HepG2 (cell line): ENCODE data around the gene ZDHHC24. TPM values are rescaled to one million over a fixed set of nuclear protein-coding genes. Genes with fewer than 3 reads are reported as not detected.

ENCODE experiments used
- BCL3 ChIP-seq: sonication (generic); formaldehyde crosslinking; IDR thresholded peaks from 2 replicates; pipeline ENCODE4 v1.5.1; 2020; ENCODE audit warnings: mild to moderate bottlenecking, missing genetic modification reagents, moderate library complexity
- EP300 ChIP-seq, 3 experiments: sonication (generic) in 1 of 3; formaldehyde crosslinking in 1 of 3; IDR thresholded peaks; 2 replicates each; pipeline versions ENCODE4 v1.5.1 to v1.6.1; 2011 to 2020; ENCODE audit warnings: low read depth in 2 of 3, low read length in 2 of 3, borderline replicate concordance in 1 of 3, improper control_type of control experiment in 1 of 3, mild to moderate bottlenecking in 1 of 3, missing genetic modification reagents in 1 of 3, moderate library complexity in 1 of 3
- FOSL2 ChIP-seq: sonication (generic); formaldehyde crosslinking; IDR thresholded peaks from 2 replicates; pipeline ENCODE4 v1.4.0; 2020; ENCODE audit warnings: missing genetic modification reagents
- GABPB1 ChIP-seq: IDR thresholded peaks from 2 replicates; pipeline ENCODE4 v1.6.1; 2016; ENCODE audit warnings: mild to moderate bottlenecking, missing genetic modification reagents, moderate library complexity, missing compliant biosample characterization
- HHEX ChIP-seq: IDR thresholded peaks from 2 replicates; pipeline ENCODE4 v1.6.1; 2016; ENCODE audit warnings: control low read depth
- KAT2B ChIP-seq: fragments of 150-350 bp; IDR thresholded peaks from 2 replicates; pipeline ENCODE4 v1.6.1; 2014; ENCODE audit warnings: low read depth, low read length, borderline replicate concordance
- MEF2D ChIP-seq: sonication (generic); formaldehyde crosslinking; IDR thresholded peaks from 2 replicates; pipeline ENCODE4 v1.5.1; 2020; ENCODE audit warnings: mild to moderate bottlenecking, missing genetic modification reagents
- NFE2L1 ChIP-seq: sonication (generic); formaldehyde crosslinking; IDR thresholded peaks from 2 replicates; pipeline ENCODE4 v1.4.0; 2020; ENCODE audit warnings: missing genetic modification reagents, mild to moderate bottlenecking, borderline replicate concordance
- PRDM4 ChIP-seq: sonication (generic); formaldehyde crosslinking; IDR thresholded peaks from 2 replicates; pipeline ENCODE4 v1.9.0; 2021; ENCODE audit warnings: missing genetic modification reagents, borderline replicate concordance
- REL ChIP-seq: sonication (generic); formaldehyde crosslinking; conservative IDR thresholded peaks from 2 replicates; pipeline ENCODE4 v1.8.0; 2022; ENCODE audit warnings: mild to moderate bottlenecking, missing genetic modification reagents, moderate library complexity
- SAP130 ChIP-seq: IDR thresholded peaks from 2 replicates; pipeline ENCODE4 v1.6.1; 2016; ENCODE audit warnings: low read depth
- SRSF1 ChIP-seq: fragments of 200-400 bp; formaldehyde crosslinking; optimal IDR thresholded peaks from 2 replicates; pipeline ENCODE3; 2017; ENCODE audit warnings: mild to moderate bottlenecking, low read depth, low read length, moderate library complexity
- ZFP36 ChIP-seq: fragments of 150-350 bp; IDR thresholded peaks from 2 replicates; pipeline ENCODE4 v1.6.1; 2018; ENCODE audit warnings: borderline replicate concordance, low read length, low read depth; ENCODE audit not compliant: partially characterized antibody
- ZSCAN22 ChIP-seq: sonication (generic); formaldehyde crosslinking; IDR thresholded peaks from 2 replicates; pipeline ENCODE4 v1.4.0; 2020; ENCODE audit warnings: mild to moderate bottlenecking, missing genetic modification reagents
- polyA plus RNA-seq, 8 experiments: library from polyadenylated mRNA; depleted of rRNA in 3 of 8; stranded (reverse) in 7 of 8; unstranded in 1 of 8; fragments of >200 nt; fragmentation: Illumina TruSeq in 4 of 8; extraction: Trizol in 4 of 8; gene quantifications; 2 replicates each; pipeline versions ENCODE4 v1.2.1 to v1.2.3, GENCODE V29; 2011 to 2016; ENCODE audit warnings: low read depth in 4 of 8, missing spikeins in 1 of 8, mixed read lengths in 1 of 8; ENCODE audit not compliant: insufficient read depth in 1 of 8
- total RNA-seq, 5 experiments: library from RNA; depleted of rRNA; stranded (reverse); fragments of >200 nt; fragmentation: Illumina TruSeq; extraction: Trizol; gene quantifications; 2 replicates each; pipeline ENCODE4 v1.2.3, GENCODE V29; 2016; ENCODE audit warnings: low read depth in 1 of 5
- TF ChIP-seq, protein P1 (sequence below): sonication (generic); formaldehyde crosslinking; IDR thresholded peaks from 2 replicates; pipeline ENCODE4 v1.5.0; 2020; ENCODE audit warnings: mild to moderate bottlenecking, missing genetic modification reagents
- TF ChIP-seq, protein P2 (sequence below): sonication (generic); formaldehyde crosslinking; conservative IDR thresholded peaks from 2 replicates; pipeline ENCODE4 v1.8.0; 2022; ENCODE audit warnings: mild to moderate bottlenecking, moderate library complexity, missing genetic modification reagents
- TF ChIP-seq, protein P3 (sequence below): sonication (generic); formaldehyde crosslinking; IDR thresholded peaks from 2 replicates; pipeline ENCODE4 v1.8.0; 2022; ENCODE audit warnings: mild to moderate bottlenecking, missing genetic modification reagents; ENCODE audit not compliant: insufficient replicate concordance
- TF ChIP-seq, protein P4 (sequence below): sonication (generic); formaldehyde crosslinking; IDR thresholded peaks from 2 replicates; pipeline ENCODE4 v1.4.0; 2020; ENCODE audit warnings: missing genetic modification reagents, borderline replicate concordance

Gene ZDHHC24
- total and polyA plus RNA-seq, 2 of the 13 experiments (the other 11 are each of a cell fraction or from before 2014, with no cell fraction given): 4.3 TPM

- TF ChIP-seq REL: no peak
- TF ChIP-seq PRDM4: no peak
- no peak for TF ChIP-seq KAT2B
- 0 out of 2 replicates have a peak, but pooled peaks have one; percentile 32 for TF ChIP-seq MEF2D (CRISPR knock-in tag)
- TF ChIP-seq, protein P1, sequence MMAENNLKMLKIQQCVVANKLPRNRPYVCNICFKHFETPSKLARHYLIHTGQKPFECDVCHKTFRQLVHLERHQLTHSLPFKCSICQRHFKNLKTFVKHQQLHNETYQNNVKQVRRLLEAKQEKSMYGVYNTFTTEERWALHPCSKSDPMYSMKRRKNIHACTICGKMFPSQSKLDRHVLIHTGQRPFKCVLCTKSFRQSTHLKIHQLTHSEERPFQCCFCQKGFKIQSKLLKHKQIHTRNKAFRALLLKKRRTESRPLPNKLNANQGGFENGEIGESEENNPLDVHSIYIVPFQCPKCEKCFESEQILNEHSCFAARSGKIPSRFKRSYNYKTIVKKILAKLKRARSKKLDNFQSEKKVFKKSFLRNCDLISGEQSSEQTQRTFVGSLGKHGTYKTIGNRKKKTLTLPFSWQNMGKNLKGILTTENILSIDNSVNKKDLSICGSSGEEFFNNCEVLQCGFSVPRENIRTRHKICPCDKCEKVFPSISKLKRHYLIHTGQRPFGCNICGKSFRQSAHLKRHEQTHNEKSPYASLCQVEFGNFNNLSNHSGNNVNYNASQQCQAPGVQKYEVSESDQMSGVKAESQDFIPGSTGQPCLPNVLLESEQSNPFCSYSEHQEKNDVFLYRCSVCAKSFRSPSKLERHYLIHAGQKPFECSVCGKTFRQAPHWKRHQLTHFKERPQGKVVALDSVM (CRISPR knock-in tag): no peak
- TF ChIP-seq, protein P2, sequence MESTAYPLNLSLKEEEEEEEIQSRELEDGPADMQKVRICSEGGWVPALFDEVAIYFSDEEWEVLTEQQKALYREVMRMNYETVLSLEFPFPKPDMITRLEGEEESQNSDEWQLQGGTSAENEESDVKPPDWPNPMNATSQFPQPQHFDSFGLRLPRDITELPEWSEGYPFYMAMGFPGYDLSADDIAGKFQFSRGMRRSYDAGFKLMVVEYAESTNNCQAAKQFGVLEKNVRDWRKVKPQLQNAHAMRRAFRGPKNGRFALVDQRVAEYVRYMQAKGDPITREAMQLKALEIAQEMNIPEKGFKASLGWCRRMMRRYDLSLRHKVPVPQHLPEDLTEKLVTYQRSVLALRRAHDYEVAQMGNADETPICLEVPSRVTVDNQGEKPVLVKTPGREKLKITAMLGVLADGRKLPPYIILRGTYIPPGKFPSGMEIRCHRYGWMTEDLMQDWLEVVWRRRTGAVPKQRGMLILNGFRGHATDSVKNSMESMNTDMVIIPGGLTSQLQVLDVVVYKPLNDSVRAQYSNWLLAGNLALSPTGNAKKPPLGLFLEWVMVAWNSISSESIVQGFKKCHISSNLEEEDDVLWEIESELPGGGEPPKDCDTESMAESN (CRISPR knock-in tag): no peak
- no peak for TF ChIP-seq GABPB1 (CRISPR knock-in tag)
- TF ChIP-seq, protein P3, sequence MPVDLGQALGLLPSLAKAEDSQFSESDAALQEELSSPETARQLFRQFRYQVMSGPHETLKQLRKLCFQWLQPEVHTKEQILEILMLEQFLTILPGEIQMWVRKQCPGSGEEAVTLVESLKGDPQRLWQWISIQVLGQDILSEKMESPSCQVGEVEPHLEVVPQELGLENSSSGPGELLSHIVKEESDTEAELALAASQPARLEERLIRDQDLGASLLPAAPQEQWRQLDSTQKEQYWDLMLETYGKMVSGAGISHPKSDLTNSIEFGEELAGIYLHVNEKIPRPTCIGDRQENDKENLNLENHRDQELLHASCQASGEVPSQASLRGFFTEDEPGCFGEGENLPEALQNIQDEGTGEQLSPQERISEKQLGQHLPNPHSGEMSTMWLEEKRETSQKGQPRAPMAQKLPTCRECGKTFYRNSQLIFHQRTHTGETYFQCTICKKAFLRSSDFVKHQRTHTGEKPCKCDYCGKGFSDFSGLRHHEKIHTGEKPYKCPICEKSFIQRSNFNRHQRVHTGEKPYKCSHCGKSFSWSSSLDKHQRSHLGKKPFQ (CRISPR knock-in tag): no peak
- no peak for TF ChIP-seq SAP130 (CRISPR knock-in tag)
- no peak for TF ChIP-seq NFE2L1
- peak; percentile 15; the same call in 1 of the 2 replicates for TF ChIP-seq FOSL2
- TF ChIP-seq, protein P4, sequence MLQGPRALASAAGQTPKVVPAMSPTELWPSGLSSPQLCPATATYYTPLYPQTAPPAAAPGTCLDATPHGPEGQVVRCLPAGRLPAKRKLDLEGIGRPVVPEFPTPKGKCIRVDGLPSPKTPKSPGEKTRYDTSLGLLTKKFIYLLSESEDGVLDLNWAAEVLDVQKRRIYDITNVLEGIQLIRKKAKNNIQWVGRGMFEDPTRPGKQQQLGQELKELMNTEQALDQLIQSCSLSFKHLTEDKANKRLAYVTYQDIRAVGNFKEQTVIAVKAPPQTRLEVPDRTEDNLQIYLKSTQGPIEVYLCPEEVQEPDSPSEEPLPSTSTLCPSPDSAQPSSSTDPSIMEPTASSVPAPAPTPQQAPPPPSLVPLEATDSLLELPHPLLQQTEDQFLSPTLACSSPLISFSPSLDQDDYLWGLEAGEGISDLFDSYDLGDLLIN (CRISPR knock-in tag): no peak
- TF ChIP-seq ZFP36: no peak
- TF ChIP-seq SRSF1: no peak
- no peak for TF ChIP-seq EP300 (IDR thresholded peaks at IDR 0.05; ENCODE audit: low read depth in 2 of 2, low read length in 2 of 2)
- no peak for TF ChIP-seq EP300 (CRISPR knock-in tag; IDR thresholded peaks at IDR 0.05; ENCODE audit: borderline replicate concordance)
- no peak for TF ChIP-seq BCL3 (CRISPR knock-in tag)
- no peak for TF ChIP-seq HHEX (CRISPR knock-in tag)
- no peak for TF ChIP-seq ZSCAN22 (CRISPR knock-in tag)
Measured at GRCh38 chr11:66579017-66579606, 33.3 kb upstream of the ZDHHC24 start (continued).
